ENCODE results near the gene TNRC18.

Gene TNRC18

DNA sequence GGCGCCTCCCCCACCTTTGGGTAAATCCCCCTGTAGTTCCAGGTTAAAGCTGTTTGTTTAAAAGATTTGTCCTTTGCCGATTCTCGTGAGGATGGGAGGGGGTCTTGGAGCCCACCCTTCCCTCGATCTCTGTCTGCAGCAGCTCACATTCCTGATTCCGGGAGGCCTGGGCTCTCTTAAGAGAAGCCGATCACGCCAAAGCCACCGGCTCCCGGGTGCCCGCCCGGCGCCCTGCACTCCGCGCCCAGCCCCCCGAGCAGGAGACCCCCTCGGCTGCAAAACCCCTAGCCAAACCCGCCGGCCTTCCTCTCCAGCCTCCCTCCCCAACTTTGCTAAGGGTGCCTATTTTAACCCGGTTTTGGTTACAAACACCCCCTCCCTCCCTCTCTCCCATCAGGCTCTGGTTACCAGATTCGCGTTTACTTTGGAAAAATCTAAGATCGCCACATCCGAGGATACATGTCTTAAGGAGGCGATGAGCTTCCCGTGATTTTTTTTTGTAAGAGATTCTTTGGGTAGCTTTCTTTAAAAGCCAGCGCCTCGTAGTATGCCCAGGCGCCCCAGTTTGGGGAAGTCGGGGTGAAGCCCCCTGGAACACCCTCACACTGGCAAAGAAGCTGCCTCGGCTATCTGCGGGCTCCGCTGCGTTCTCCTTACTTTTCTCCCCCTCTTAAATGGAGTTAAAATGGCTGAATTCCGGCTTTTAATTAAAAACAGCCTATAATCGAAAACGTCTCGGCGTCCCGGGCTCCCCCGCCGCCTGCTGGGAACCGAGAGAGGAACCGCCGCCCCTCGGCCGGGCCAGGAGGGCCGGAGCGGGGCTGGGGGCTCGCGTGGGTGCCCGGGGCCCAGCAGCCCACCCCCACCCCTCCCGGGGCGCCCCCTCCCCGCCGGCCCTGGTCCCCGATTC, 983 bp downstream of the TNRC18 start:
- Mint-ChIP-seq H3K36me3 (ENCODE audit: low read depth) (peaks cover 16% of the 10 kb centered on the region), H3K4me3 (peak overlapping the region; percentile 82 to 95 (median 86)), H3K4me1 (peaks cover 15% of the 10 kb centered on the region), H3K27ac (peak overlapping the region; percentile 99 to 100 (median 99)), H3K9me3 (no peaks in the 10 kb centered on the region), H3K27me3 (ENCODE audit: low read depth) (no peaks in the 10 kb centered on the region)
- TF ChIP-seq, protein P1, sequence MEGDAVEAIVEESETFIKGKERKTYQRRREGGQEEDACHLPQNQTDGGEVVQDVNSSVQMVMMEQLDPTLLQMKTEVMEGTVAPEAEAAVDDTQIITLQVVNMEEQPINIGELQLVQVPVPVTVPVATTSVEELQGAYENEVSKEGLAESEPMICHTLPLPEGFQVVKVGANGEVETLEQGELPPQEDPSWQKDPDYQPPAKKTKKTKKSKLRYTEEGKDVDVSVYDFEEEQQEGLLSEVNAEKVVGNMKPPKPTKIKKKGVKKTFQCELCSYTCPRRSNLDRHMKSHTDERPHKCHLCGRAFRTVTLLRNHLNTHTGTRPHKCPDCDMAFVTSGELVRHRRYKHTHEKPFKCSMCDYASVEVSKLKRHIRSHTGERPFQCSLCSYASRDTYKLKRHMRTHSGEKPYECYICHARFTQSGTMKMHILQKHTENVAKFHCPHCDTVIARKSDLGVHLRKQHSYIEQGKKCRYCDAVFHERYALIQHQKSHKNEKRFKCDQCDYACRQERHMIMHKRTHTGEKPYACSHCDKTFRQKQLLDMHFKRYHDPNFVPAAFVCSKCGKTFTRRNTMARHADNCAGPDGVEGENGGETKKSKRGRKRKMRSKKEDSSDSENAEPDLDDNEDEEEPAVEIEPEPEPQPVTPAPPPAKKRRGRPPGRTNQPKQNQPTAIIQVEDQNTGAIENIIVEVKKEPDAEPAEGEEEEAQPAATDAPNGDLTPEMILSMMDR (IDR thresholded peaks at IDR 0.05; ENCODE audit: unreplicated experiment in 3 of 3), result no peak

DNA sequence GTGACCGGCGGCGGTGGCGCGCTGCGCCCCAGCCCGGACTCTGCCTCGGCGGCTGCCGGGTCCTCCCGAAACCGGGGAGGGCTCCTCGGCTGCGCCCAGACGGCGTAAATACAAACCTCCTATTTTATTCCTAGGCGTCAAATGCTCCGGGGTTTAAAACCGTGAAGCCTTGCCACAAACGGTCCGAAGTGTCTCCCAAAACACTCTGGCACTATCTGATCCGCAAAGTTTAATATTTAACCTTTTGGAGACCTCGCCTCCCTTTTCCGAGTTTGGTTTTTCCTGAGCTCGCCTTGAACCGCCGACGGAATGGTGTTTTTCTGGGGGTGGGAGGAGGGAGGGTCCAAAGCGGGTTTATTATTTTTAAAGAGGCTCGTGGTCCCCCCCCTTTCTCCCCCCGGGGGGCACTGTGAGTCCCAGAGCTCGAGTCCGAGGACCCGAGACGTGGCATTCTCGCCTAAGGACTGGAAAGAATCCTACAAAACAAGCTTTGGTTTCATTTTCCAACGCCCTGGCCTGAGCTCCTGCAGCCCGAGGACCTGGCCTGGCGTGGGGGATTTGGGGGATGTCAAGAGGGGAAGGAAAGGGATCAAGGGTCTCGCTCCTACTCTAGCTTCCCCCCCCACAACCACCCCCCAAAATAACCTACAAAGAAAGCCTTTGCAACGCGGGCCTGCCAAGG, 1.8 kb downstream of the TNRC18 start:
- Mint-ChIP-seq H3K9me3 (no peaks in the 10 kb centered on the region), H3K27me3 (ENCODE audit: low read depth) (no peaks in the 10 kb centered on the region), H3K27ac (peak overlapping the region; percentile 99 to 100 (median 99)), H3K4me3 (peak overlapping the region; percentile 82 to 95 (median 86)), H3K36me3 (ENCODE audit: low read depth) (peaks cover 21% of the 10 kb centered on the region), H3K4me1 (peaks cover 20% of the 10 kb centered on the region)
- TF ChIP-seq, protein P1 (IDR thresholded peaks at IDR 0.05; ENCODE audit: unreplicated experiment in 3 of 3), result no peak

DNA sequence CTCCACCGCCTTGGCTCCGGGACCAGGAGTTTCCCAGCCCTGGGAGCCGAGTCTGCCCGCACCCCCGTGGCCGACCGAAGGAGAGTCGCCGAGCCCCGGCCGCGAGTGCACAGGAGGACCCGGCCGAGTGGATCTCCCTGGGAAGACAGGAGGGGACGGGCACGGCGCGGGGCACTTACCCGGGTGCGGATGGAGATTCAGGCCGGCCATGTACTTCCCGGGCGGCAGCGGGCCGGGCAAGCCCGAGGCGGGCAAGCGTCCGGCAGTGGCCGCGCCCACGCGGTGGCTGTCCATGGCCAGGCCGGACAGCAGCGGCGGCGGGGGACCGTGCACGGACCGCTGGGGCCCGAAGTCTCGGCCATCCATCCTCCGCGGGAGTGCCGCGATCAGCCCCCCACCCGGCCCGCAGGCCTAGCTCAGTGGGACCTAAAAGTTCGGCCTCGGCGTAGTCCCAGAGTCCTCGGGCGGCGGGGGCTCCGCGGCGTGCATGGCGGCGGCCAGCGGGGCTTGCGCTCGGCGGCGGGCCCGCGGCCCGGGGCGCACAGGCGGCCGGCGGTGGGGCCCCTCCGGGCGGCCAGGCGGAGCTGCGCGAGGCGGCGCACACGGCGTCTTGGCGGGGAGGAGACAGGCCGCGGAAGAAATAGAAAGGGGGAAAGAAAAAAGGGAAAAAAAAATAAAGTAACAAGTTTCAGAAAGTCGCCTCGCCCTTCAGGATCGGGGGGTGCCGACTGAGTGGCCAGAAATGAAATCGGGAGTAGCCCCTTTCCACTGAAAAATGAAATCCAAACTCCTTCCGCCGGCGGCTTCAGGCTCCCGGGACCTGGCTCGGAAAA, 2.5 kb downstream of the TNRC18 start:
- H3K4me1 Mint-ChIP-seq, result peaks cover 20% of the 10 kb centered on the region
- H3K27me3 Mint-ChIP-seq (ENCODE audit: low read depth), result no peaks in the 10 kb centered on the region
- H3K36me3 Mint-ChIP-seq (ENCODE audit: low read depth), result peaks cover 26% of the 10 kb centered on the region
- H3K4me3 Mint-ChIP-seq, result peak overlapping the region; percentile 82 to 95 (median 86)
- no peaks in the 10 kb centered on the region for H3K9me3 Mint-ChIP-seq
- TF ChIP-seq, protein P1 (IDR thresholded peaks at IDR 0.05; ENCODE audit: unreplicated experiment in 3 of 3), result no peak
- H3K27ac Mint-ChIP-seq, result peak overlapping the region; percentile 99 to 100 (median 99)

DNA sequence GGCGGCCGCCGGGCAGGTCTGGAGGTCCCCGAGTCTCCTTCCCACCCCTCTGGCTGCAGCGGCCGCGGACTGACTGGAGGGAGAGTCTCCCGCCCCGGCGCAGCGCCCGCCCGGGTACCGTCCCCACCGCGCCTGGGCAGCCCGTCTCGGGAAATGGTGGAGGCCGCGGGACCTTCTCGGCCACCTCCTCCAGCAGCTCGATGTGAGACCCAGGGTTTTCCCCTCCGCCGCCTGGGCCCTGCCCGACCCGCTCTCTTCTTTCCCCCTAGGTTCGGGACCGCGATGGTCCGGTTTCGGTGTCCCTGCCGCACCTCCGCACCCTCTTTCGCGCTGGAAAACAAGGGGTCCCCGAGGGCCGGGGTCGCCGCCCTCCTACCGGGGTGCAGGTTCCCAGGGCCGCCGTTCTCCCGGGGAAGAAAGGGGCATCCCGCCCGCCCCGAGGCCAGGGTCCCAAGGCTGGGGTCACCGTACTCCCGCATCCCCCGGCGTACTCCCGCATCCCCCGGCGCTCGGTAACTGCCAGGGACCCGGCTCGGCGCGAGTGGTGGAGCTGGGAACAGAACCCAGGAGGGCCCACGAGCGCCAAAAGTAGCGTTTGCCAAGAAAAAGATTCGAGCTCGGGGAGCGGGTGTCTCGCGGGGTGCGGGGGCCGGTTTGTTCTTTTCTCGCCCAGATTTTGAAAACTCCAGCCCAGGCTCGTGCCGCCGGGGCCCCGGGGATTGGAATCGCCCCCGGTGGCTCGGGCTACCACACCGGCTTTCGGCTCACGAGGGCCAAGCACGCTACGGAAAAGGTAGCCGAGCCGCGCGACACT, 3.4 kb downstream of the TNRC18 start:
- Mint-ChIP-seq H3K27ac (peak overlapping the region; percentile 76 to 99 (median 93)), H3K9me3 (no peaks in the 10 kb centered on the region), H3K4me1 (peaks cover 20% of the 10 kb centered on the region), H3K27me3 (ENCODE audit: low read depth) (no peaks in the 10 kb centered on the region), H3K36me3 (ENCODE audit: low read depth) (peaks cover 26% of the 10 kb centered on the region), H3K4me3 (peak overlapping the region; percentile 82 to 88 (median 86))
- TF ChIP-seq, protein P1 (IDR thresholded peaks at IDR 0.05; ENCODE audit: unreplicated experiment in 3 of 3), result no peak

DNA sequence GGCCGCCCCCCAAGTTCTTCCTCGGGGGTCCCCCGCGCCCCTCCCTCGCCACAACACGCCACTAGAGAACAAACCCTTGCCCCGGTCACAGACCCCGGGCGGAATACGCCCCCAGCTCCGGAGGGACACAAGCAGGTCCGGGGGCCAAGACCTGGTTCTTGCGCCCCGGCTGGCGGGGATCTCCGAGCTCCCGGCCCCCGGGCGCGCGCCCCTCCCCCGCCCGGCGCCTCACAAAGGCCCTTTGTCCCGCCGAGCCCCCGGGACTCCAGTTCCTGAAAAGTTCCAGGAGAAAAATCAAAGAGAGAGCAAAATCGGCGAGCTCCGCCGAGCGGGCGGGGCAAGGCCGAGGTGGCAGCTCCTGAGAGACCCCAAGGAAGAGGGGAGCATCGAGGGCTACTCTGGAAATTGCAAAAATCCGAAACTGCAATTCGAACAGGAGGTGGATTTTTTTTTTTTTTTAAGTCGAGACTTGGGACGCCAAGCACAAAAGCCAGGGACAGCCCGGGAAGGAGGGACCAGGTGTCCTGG, 4.0 kb downstream of the TNRC18 start:
- TF ChIP-seq, protein P1 (IDR thresholded peaks at IDR 0.05; ENCODE audit: unreplicated experiment in 3 of 3), result no peak
- Mint-ChIP-seq H3K4me3 (peak overlapping the region; percentile 82 to 88 (median 86)), H3K27me3 (ENCODE audit: low read depth) (no peaks in the 10 kb centered on the region), H3K36me3 (ENCODE audit: low read depth) (peaks cover 32% of the 10 kb centered on the region), H3K4me1 (peaks cover 26% of the 10 kb centered on the region), H3K9me3 (no peaks in the 10 kb centered on the region), H3K27ac (peak overlapping the region; percentile 76 to 99 (median 94))

Data from nephron (organoid).